Osteoblast (primary cell): Measurements from ENCODE around the gene USHBP1. TPM values are rescaled to one million over a fixed set of nuclear protein-coding genes. Genes with fewer than 3 reads are reported as not detected.

Source experiments
- DNase-seq: peaks from one replicate; pipeline ENCODE4 v3.0.0; 2011; ENCODE audit warnings: low spot score, mixed read lengths; ENCODE audit not compliant: insufficient read length; ENCODE audit errors: missing footprints
- H2AFZ ChIP-seq: 2 replicates; pipeline ENCODE4 v1.6.0; 2011; ENCODE audit warnings: mild to moderate bottlenecking, low read length
- H3K27ac ChIP-seq: 2 replicates; pipeline ENCODE4 v1.5.1; 2011; ENCODE audit warnings: mild to moderate bottlenecking, low read depth, low read length, moderate library complexity
- H3K27me3 ChIP-seq: 2 replicates; pipeline ENCODE4 v1.6.0; 2012; ENCODE audit warnings: mild to moderate bottlenecking, control low read depth, inconsistent platforms, low read length, moderate library complexity; ENCODE audit not compliant: insufficient read depth
- H3K36me3 ChIP-seq: 2 replicates; pipeline ENCODE4 v1.5.1; 2011; ENCODE audit warnings: mild to moderate bottlenecking, low read length, control low read depth, moderate library complexity; ENCODE audit not compliant: insufficient read depth
- H3K4me1 ChIP-seq: 2 replicates; pipeline ENCODE4 v1.5.1; 2011; ENCODE audit warnings: mild to moderate bottlenecking, low read length, control low read depth, moderate library complexity; ENCODE audit not compliant: insufficient read depth
- H3K4me2 ChIP-seq: 2 replicates; pipeline ENCODE4 v1.6.0; 2011; ENCODE audit warnings: mild to moderate bottlenecking, low read length; ENCODE audit not compliant: insufficient read depth
- H3K4me3 ChIP-seq: fragments of 200-600 bp; sonication (generic); 3 replicates; pipeline ENCODE4 v1.5.1; 2012; ENCODE audit warnings: mild to moderate bottlenecking, low read length, inconsistent platforms; ENCODE audit not compliant: insufficient read depth
- H3K79me2 ChIP-seq: 2 replicates; pipeline ENCODE4 v1.6.0; 2012; ENCODE audit warnings: mild to moderate bottlenecking, low read length, control low read depth, inconsistent platforms; ENCODE audit not compliant: insufficient read depth
- H3K9me3 ChIP-seq: 2 replicates; pipeline ENCODE4 v1.5.1; 2011; ENCODE audit warnings: low read depth, low read length, control low read depth
- H4K20me1 ChIP-seq: 2 replicates; pipeline ENCODE4 v1.6.0; 2012; ENCODE audit warnings: mild to moderate bottlenecking, low read length, control low read depth; ENCODE audit not compliant: insufficient read depth
- CTCF ChIP-seq: IDR thresholded peaks from 2 replicates; pipeline ENCODE4 v1.5.1; 2011; ENCODE audit warnings: mild to moderate bottlenecking, low read depth, low read length, moderate library complexity; ENCODE audit errors: extremely low read depth
- total RNA-seq: library from RNA; depleted of rRNA; stranded (reverse); fragments of >200 nt; gene quantifications from 2 replicates; pipeline ENCODE4 v1.2.3, GENCODE V29; 2012

USHBP1 gene
- total RNA-seq, 1 donor: not detected

DNA sequence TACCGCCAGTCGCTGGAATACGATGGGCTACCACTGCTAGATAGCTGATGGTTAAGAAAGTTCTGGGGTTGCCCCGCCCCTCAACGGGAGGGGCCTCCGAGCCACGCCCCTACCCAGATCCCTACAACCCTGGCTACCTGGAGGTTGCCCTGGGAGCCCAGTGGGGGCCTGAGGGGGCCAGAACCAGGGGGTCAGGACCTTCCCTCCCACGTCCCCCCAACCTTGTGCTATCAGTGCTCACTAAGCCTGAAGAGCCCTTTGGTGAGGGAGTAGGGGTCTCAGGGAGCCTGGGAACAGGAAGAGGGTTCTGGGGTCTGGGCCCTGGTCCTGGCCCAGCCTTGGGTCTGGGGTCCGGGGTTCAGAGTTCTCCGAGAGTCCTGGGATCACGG, 29.6 kb downstream of the USHBP1 start:
- peaks cover 7% of the 10 kb centered on the region for H3K4me1 ChIP-seq
- peak overlapping the region; percentile 77 for H3K4me2 ChIP-seq
- DNase-seq: peak; percentile 90
- TF ChIP-seq CTCF: no peak
- no peaks in the 10 kb centered on the region for H3K27me3 ChIP-seq
- no peaks in the 10 kb centered on the region for H3K9me3 ChIP-seq
- H3K36me3 ChIP-seq: peaks cover 20% of the 10 kb centered on the region
- H3K4me3 ChIP-seq: peak overlapping the region; percentile 71
- H4K20me1 ChIP-seq: peaks cover 11% of the 10 kb centered on the region
- no peak overlapping the region for H2AFZ ChIP-seq
- H3K27ac ChIP-seq: no peak overlapping the region
- H3K79me2 ChIP-seq: peaks cover 11% of the 10 kb centered on the region

- no peak for TF ChIP-seq CTCF
- Histone ChIP-seq H3K4me1 (peaks cover 7% of the 10 kb centered on the region), H3K9me3 (no peaks in the 10 kb centered on the region), H3K4me3 (no peak overlapping the region), H3K36me3 (peaks cover 10% of the 10 kb centered on the region), H3K4me2 (no peak overlapping the region), H3K27ac (no peak overlapping the region), H2AFZ (no peak overlapping the region), H3K79me2 (peaks cover 11% of the 10 kb centered on the region), H4K20me1 (peaks cover 9% of the 10 kb centered on the region), H3K27me3 (no peaks in the 10 kb centered on the region)
- DNase-seq: no peak
Measured at GRCh38 chr19:17232258-17232657, 32.3 kb downstream of the USHBP1 start.

DNA sequence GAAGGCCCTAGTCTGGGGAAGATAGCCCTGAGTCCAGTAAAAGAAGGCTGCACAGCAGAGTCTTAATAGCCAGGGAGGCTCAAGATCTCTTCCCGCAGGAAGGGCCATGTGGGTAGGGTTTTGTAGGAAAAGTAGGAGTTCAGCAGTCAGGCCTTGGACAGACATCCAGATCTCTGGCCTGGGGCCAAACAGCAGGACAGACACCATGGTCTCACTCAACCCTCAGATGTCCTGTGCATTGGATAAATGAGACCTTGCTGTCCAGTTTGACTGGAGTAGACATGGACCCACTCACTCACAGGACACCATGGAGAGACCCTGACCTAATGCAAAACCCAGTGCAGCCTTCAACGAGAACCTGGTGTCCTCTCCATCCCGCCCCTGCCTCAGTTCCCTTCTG, 34.7 kb downstream of the USHBP1 start:
- TF ChIP-seq CTCF: no peak
- H2AFZ ChIP-seq: no peak overlapping the region
- H3K4me3 ChIP-seq: no peak overlapping the region
- H3K79me2 ChIP-seq: peaks cover 8% of the 10 kb centered on the region
- no peak overlapping the region for H3K4me2 ChIP-seq
- peak; percentile 26 for DNase-seq
- peaks cover 7% of the 10 kb centered on the region for H4K20me1 ChIP-seq
- H3K27me3 ChIP-seq: no peaks in the 10 kb centered on the region
- no peaks in the 10 kb centered on the region for H3K9me3 ChIP-seq
- H3K4me1 ChIP-seq: peaks cover 5% of the 10 kb centered on the region
- H3K36me3 ChIP-seq: peaks cover 10% of the 10 kb centered on the region
- H3K27ac ChIP-seq: no peak overlapping the region

GRCh38 chr19:17227798-17228367, 36.7 kb downstream of the USHBP1 start:
- Histone ChIP-seq H3K79me2 (peaks cover 2% of the 10 kb centered on the region), H4K20me1 (no peaks in the 10 kb centered on the region), H3K4me3 (no peak overlapping the region), H3K9me3 (no peaks in the 10 kb centered on the region), H3K27ac (no peak overlapping the region), H3K4me2 (no peak overlapping the region), H3K27me3 (no peaks in the 10 kb centered on the region), H2AFZ (no peak overlapping the region), H3K36me3 (peaks cover 10% of the 10 kb centered on the region), H3K4me1 (peaks cover 4% of the 10 kb centered on the region)
- peak; percentile 59 for DNase-seq
- TF ChIP-seq CTCF: no peak
